ENCODE measurements around the gene CADPS. TPM values are rescaled to one million over a fixed set of nuclear protein-coding genes. Genes with fewer than 3 reads are reported as not detected.

The CADPS gene
- polyA plus RNA-seq, 1 experiment: not detected

DNA sequence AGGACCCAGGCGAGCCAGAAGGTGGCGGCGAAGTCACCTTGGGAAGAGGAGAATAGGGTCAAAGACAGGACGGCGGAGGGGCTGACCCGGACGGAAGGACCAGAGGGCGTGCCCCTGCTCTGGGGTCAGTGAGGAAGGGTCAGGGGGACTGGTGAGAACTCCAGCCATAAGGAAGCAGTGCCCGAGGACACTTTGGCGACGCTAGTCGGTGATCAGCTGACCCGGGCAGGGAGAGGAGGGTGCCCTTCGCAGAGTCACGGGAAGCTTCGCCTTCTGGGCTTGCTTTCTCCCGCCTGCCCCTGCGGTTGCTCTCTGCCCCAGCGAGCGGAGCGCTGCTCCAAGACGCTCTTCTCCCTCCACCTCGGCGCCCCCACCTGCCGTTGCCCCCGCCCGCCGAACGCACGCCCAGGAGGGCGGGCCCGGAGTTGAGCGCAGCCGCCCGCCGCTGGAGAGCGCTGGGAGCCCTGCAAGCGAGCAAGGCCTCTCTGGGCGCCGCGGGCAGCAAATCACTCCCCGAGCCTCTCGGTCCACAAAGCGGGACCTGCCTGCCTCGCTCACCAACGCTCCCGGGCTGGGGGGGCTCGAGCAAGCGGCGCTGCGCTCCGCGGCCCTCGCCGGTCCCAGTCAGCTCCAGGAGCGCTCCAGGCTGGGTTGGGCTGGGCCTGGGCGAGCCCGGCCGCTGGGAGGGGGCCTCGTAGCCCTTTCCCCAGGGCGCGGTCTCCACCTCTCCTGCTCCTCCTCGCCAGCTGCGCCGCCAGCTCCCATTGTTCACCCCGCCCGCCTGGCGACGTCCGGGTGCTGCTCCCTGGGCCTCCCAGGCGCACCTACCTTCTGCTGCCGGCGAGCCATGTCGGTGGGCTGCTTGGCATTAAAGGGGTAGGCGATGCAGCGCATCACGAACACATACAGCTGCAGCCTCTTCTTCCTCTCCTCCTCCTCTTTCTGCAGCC is 1.2 kb downstream of the CADPS start:
- Histone ChIP-seq H3K36me3 (ENCODE audit: control insufficient read depth, insufficient read depth, low read length) (no peaks in the 10 kb centered on the region), H3K4me3 (ENCODE audit: low read depth, low read length) (no peak overlapping the region), H3K27me3 (ENCODE audit: control insufficient read depth, insufficient read depth, low read length) (peaks cover 14% of the 10 kb centered on the region)
- DNase-seq (ENCODE audit: low read depth): no peak
- CTCF ChIA-PET: no interaction called here
- POLR2A ChIA-PET: no interaction called here
- TF ChIP-seq, protein P1, sequence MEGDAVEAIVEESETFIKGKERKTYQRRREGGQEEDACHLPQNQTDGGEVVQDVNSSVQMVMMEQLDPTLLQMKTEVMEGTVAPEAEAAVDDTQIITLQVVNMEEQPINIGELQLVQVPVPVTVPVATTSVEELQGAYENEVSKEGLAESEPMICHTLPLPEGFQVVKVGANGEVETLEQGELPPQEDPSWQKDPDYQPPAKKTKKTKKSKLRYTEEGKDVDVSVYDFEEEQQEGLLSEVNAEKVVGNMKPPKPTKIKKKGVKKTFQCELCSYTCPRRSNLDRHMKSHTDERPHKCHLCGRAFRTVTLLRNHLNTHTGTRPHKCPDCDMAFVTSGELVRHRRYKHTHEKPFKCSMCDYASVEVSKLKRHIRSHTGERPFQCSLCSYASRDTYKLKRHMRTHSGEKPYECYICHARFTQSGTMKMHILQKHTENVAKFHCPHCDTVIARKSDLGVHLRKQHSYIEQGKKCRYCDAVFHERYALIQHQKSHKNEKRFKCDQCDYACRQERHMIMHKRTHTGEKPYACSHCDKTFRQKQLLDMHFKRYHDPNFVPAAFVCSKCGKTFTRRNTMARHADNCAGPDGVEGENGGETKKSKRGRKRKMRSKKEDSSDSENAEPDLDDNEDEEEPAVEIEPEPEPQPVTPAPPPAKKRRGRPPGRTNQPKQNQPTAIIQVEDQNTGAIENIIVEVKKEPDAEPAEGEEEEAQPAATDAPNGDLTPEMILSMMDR (IDR thresholded peaks at IDR 0.05; ENCODE audit: insufficient read depth, low read depth, low read length): no peak

DNA sequence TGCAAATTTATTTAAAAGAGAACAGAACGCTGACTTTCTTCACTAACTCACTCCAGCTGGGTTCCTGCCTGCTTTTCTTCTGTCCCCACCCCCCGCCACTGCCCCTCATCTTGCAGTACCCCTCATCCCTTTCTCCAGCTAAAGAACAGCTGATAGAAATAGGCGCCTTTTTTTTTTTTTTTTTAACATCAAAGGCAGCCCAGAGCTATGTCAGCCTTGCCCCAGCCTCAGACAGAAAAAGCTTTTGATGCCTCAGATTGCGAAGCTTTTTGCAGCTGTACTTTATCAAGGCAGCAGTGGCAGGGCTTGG is 1.8 kb downstream of the CADPS start:
- ChIA-PET POLR2A (no interaction called here), CTCF (no interaction called here)

DNA sequence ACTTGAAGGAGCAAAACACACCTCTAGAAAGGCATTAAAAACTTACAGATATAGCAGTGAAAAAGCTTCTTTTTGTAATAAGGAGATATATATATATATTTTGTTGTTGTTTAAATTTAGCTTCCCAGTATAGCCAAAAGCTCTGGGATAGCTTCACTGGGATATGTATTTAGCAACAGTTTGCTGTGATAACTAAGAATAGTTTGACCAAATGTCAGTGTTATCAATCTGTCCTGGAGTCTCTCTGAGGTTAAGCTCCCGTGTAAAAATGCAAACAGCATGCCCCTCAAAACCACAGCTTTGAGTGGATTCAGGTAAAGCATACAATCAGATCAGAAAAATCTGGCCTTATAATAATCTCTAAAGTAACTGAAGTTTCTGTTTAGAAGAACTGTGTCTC is 2.9 kb downstream of the CADPS start:
- DNase-seq (ENCODE audit: low read depth): no peak
- Histone ChIP-seq H3K27me3 (ENCODE audit: control insufficient read depth, insufficient read depth, low read length) (peaks cover 14% of the 10 kb centered on the region), H3K36me3 (ENCODE audit: control insufficient read depth, insufficient read depth, low read length) (no peaks in the 10 kb centered on the region), H3K4me3 (ENCODE audit: low read depth, low read length) (no peak overlapping the region)
- ChIA-PET POLR2A (no interaction called here), CTCF (no interaction called here)
- TF ChIP-seq, protein P1 (IDR thresholded peaks at IDR 0.05; ENCODE audit: insufficient read depth, low read depth, low read length): no peak

More for the DNA sequence above, 1.8 kb downstream of the CADPS start:
- no peaks in the 10 kb centered on the region for H3K36me3 ChIP-seq (ENCODE audit: control insufficient read depth, insufficient read depth, low read length)
- DNase-seq (ENCODE audit: low read depth): no peak
- H3K27me3 ChIP-seq (ENCODE audit: control insufficient read depth, insufficient read depth, low read length): peaks cover 14% of the 10 kb centered on the region
- no peak overlapping the region for H3K4me3 ChIP-seq (ENCODE audit: low read depth, low read length)
- TF ChIP-seq, protein P1 (IDR thresholded peaks at IDR 0.05; ENCODE audit: insufficient read depth, low read depth, low read length): no peak

DNA sequence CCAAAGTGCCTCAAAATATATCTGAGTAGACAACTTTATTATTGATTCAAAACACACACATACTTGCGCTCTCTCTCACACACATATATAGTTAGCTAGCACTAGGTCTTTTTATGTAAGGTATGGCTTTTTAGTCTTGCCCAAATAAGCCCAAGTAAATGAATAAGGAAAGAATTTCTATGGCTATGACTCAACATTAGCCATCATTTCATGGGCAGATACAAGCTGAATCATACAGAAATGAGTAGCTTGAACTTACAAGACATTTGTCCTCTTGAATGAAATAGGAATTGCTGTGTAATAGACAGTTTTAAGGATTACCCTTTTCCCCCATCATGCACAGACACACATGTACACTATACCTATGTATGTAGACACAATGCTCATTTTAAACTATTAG is 4.9 kb downstream of the CADPS start:
- peaks cover 12% of the 10 kb centered on the region for H3K27me3 ChIP-seq (ENCODE audit: control insufficient read depth, insufficient read depth, low read length)
- POLR2A ChIA-PET: no interaction called here
- no peaks in the 10 kb centered on the region for H3K36me3 ChIP-seq (ENCODE audit: control insufficient read depth, insufficient read depth, low read length)
- CTCF ChIA-PET: no interaction called here
- no peak for DNase-seq (ENCODE audit: low read depth)
- TF ChIP-seq, protein P1 (IDR thresholded peaks at IDR 0.05; ENCODE audit: insufficient read depth, low read depth, low read length): no peak
- no peak overlapping the region for H3K4me3 ChIP-seq (ENCODE audit: low read depth, low read length)

DNA sequence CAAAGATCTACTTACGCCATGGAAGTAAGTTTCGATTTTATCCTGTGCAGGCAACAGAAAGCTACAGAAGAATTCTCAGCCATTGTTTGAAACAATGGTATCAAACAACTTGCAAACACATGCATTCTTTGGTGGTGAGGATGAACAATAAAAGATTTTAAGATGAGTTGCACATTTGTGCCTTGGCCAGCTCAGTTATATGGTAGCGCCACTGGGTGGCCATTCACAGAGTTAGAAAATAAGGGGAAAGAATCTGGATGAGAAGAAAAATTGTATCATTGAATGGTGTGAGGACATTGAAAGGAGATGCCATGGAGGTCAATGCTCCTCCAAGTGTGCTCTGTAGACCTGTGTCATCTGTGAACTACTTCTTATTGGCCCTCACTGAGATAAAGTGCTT is 11.6 kb downstream of the CADPS start:
- CTCF ChIA-PET: no interaction called here
- no peak overlapping the region for H3K4me3 ChIP-seq (ENCODE audit: low read depth, low read length)
- POLR2A ChIA-PET: no interaction called here
- H3K36me3 ChIP-seq (ENCODE audit: control insufficient read depth, insufficient read depth, low read length): no peaks in the 10 kb centered on the region
- H3K27me3 ChIP-seq (ENCODE audit: control insufficient read depth, insufficient read depth, low read length): no peaks in the 10 kb centered on the region
- TF ChIP-seq, protein P1 (IDR thresholded peaks at IDR 0.05; ENCODE audit: insufficient read depth, low read depth, low read length): no peak
- DNase-seq (ENCODE audit: low read depth): no peak
